ENCODE data around the gene MAPK8. TPM values are rescaled to one million over a fixed set of nuclear protein-coding genes. Genes with fewer than 3 reads are reported as not detected.

Gene MAPK8
- total and polyA plus RNA-seq, 4 experiments from 2014 or later = 13.3 to 49.9 (median 35.0) TPM

- no peak overlapping the region for H3K27ac ChIP-seq (ENCODE audit: low read depth, low read length)
- ChIA-PET POLR2A (ENCODE audit: partially characterized antibody) (no interaction called here), CTCF (ENCODE audit: partially characterized antibody) (no interaction called here)
- H3K36me3 ChIP-seq (ENCODE audit: insufficient read depth, low read length) = no peaks in the 10 kb centered on the region
- intact Hi-C loops (cut with micrococcal nuclease) = no loop called here
- Mint-ChIP-seq H3K4me1 (peaks cover 2 to 22% (median 11%) of the 10 kb centered on the region in 4 donors), H3K27me3 (peaks cover 17 to 23% of the 10 kb centered on the region in 2 donors), H3K27ac (no peak overlapping the region), H3K9me3 (peaks cover 0 to 27% (median 20%) of the 10 kb centered on the region in 8 donors), H3K4me3 (no peak overlapping the region), H3K36me3 (peaks cover 0 to 6% of the 10 kb centered on the region in 2 donors)
- H3K9me3 ChIP-seq (ENCODE audit: control insufficient read depth in 1 of 2, low read length in 2 of 2) = no peaks in the 10 kb centered on the region
- no peak for DNase-seq
- H3K4me3 ChIP-seq (ENCODE audit: low read length in 2 of 2) = no peak overlapping the region
- no peaks in the 10 kb centered on the region for H3K27me3 ChIP-seq (ENCODE audit: insufficient read depth, low read length)
- no peaks in the 10 kb centered on the region for H3K4me1 ChIP-seq (ENCODE audit: insufficient read depth, low read length)
Measured at GRCh38 chr10:48285710-48286109, 20.8 kb upstream of the MAPK8 start.

GRCh38 chr10:48286356-48286755 lies 20.1 kb upstream of the MAPK8 start:
- H3K4me1 Mint-ChIP-seq = peaks cover 2 to 22% (median 11%) of the 10 kb centered on the region in 4 donors
- no peaks in the 10 kb centered on the region for H3K36me3 ChIP-seq (ENCODE audit: insufficient read depth, low read length)
- no peak overlapping the region for H3K27ac ChIP-seq (ENCODE audit: low read depth, low read length)
- H3K27me3 ChIP-seq (ENCODE audit: insufficient read depth, low read length) = no peaks in the 10 kb centered on the region
- H3K4me3 ChIP-seq (ENCODE audit: low read length in 2 of 2) = no peak overlapping the region
- peaks cover 17 to 21% of the 10 kb centered on the region in 2 donors for H3K27me3 Mint-ChIP-seq
- DNase-seq = no peak
- H3K27ac Mint-ChIP-seq = no peak overlapping the region
- CTCF ChIA-PET (ENCODE audit: partially characterized antibody) = no interaction called here
- H3K4me1 ChIP-seq (ENCODE audit: insufficient read depth, low read length) = no peaks in the 10 kb centered on the region
- intact Hi-C loops (cut with micrococcal nuclease) = no loop called here
- H3K9me3 Mint-ChIP-seq = peaks cover 0 to 21% (median 14%) of the 10 kb centered on the region in 8 donors
- POLR2A ChIA-PET (ENCODE audit: partially characterized antibody) = no interaction called here
- H3K9me3 ChIP-seq (ENCODE audit: control insufficient read depth in 1 of 2, low read length in 2 of 2) = no peaks in the 10 kb centered on the region
- no peak overlapping the region for H3K4me3 Mint-ChIP-seq
- peaks cover 0 to 2% of the 10 kb centered on the region in 2 donors for H3K36me3 Mint-ChIP-seq

GRCh38 chr10:48287417-48288391 lies 18.8 kb upstream of the MAPK8 start:
- intact Hi-C loops (cut with micrococcal nuclease) = no loop called here
- H3K27ac ChIP-seq (ENCODE audit: low read depth, low read length) = no peak overlapping the region

GRCh38 chr10:48288661-48289060 lies 17.8 kb upstream of the MAPK8 start:
- intact Hi-C loops (cut with micrococcal nuclease) = no loop called here
- no peaks in the 10 kb centered on the region for H3K36me3 ChIP-seq (ENCODE audit: insufficient read depth, low read length)

More at GRCh38 chr10:48287417-48288391, 18.8 kb upstream of the MAPK8 start:
- no peaks in the 10 kb centered on the region for H3K4me1 ChIP-seq (ENCODE audit: insufficient read depth, low read length)
- H3K9me3 ChIP-seq (ENCODE audit: control insufficient read depth in 1 of 2, low read length in 2 of 2) = no peaks in the 10 kb centered on the region
- POLR2A ChIA-PET (ENCODE audit: partially characterized antibody) = no interaction called here
- no peak overlapping the region for H3K4me3 ChIP-seq (ENCODE audit: low read length in 2 of 2)
- peaks cover 2 to 22% (median 11%) of the 10 kb centered on the region in 4 donors for H3K4me1 Mint-ChIP-seq
- no peaks in the 10 kb centered on the region for H3K36me3 ChIP-seq (ENCODE audit: insufficient read depth, low read length)
- peak overlapping the region in 1 of 7 donors; percentile 77 for H3K27ac Mint-ChIP-seq
- H3K9me3 Mint-ChIP-seq = peaks cover 0 to 16% (median 8%) of the 10 kb centered on the region in 8 donors
- no peak overlapping the region for H3K4me3 Mint-ChIP-seq
- H3K27me3 Mint-ChIP-seq = peaks cover 15 to 21% of the 10 kb centered on the region in 2 donors
- CTCF ChIA-PET (ENCODE audit: partially characterized antibody) = interaction anchor here (1.4 kb wide), 1 partner anchor 22 kb away, joined by 3 read pairs; no protein-coding TSS in a partner anchor
- H3K27me3 ChIP-seq (ENCODE audit: insufficient read depth, low read length) = no peaks in the 10 kb centered on the region
- H3K36me3 Mint-ChIP-seq = no peaks in the 10 kb centered on the region
- no peak for DNase-seq

GRCh38 chr10:48289501-48290238 lies 16.8 kb upstream of the MAPK8 start:
- peak overlapping the region in 2 of 8 donors; percentile 7 to 20 for H3K4me3 Mint-ChIP-seq
- H3K36me3 Mint-ChIP-seq = no peaks in the 10 kb centered on the region
- Histone ChIP-seq H3K27ac (ENCODE audit: low read depth, low read length) (no peak overlapping the region), H3K4me1 (ENCODE audit: insufficient read depth, low read length) (no peaks in the 10 kb centered on the region), H3K27me3 (ENCODE audit: insufficient read depth, low read length) (no peaks in the 10 kb centered on the region), H3K4me3 (ENCODE audit: low read length in 2 of 2) (no peak overlapping the region), H3K36me3 (ENCODE audit: insufficient read depth, low read length) (no peaks in the 10 kb centered on the region), H3K9me3 (ENCODE audit: control insufficient read depth in 1 of 2, low read length in 2 of 2) (no peaks in the 10 kb centered on the region)
- ChIA-PET POLR2A (ENCODE audit: partially characterized antibody) (no interaction called here), CTCF (ENCODE audit: partially characterized antibody) (interaction anchor here (1.6 to 2.0 kb wide), 2 partner anchors 11 to 14 kb away, joined by 4 to 9 read pairs; no protein-coding TSS in a partner anchor)
- peaks cover 0 to 6% (median 4%) of the 10 kb centered on the region in 8 donors for H3K9me3 Mint-ChIP-seq
- intact Hi-C loops (cut with micrococcal nuclease) = no loop called here
- H3K27me3 Mint-ChIP-seq = peaks cover 10 to 21% of the 10 kb centered on the region in 2 donors
- DNase-seq = peak in 3 of 5 donors; percentile 22 to 27 (median 24)
- H3K4me1 Mint-ChIP-seq = peaks cover 2 to 22% (median 11%) of the 10 kb centered on the region in 4 donors
- peak overlapping the region in 1 of 7 donors; percentile 28 for H3K27ac Mint-ChIP-seq

More at GRCh38 chr10:48288661-48289060, 17.8 kb upstream of the MAPK8 start:
- H3K4me1 ChIP-seq (ENCODE audit: insufficient read depth, low read length) = no peaks in the 10 kb centered on the region
- Mint-ChIP-seq H3K9me3 (peaks cover 0 to 12% (median 7%) of the 10 kb centered on the region in 8 donors), H3K27ac (no peak overlapping the region), H3K36me3 (no peaks in the 10 kb centered on the region), H3K27me3 (peaks cover 14 to 21% of the 10 kb centered on the region in 2 donors), H3K4me3 (no peak overlapping the region), H3K4me1 (peaks cover 2 to 22% (median 11%) of the 10 kb centered on the region in 4 donors)
- DNase-seq = no peak
- no peak overlapping the region for H3K27ac ChIP-seq (ENCODE audit: low read depth, low read length)
- POLR2A ChIA-PET (ENCODE audit: partially characterized antibody) = no interaction called here
- CTCF ChIA-PET (ENCODE audit: partially characterized antibody) = interaction anchor here (1.4 kb wide), 1 partner anchor 21 kb away, joined by 3 read pairs; no protein-coding TSS in a partner anchor
- H3K27me3 ChIP-seq (ENCODE audit: insufficient read depth, low read length) = no peaks in the 10 kb centered on the region
- H3K9me3 ChIP-seq (ENCODE audit: control insufficient read depth in 1 of 2, low read length in 2 of 2) = no peaks in the 10 kb centered on the region
- H3K4me3 ChIP-seq (ENCODE audit: low read length in 2 of 2) = no peak overlapping the region

- no peak overlapping the region for H3K4me3 ChIP-seq (ENCODE audit: low read length in 2 of 2)
- H3K36me3 ChIP-seq (ENCODE audit: insufficient read depth, low read length) = no peaks in the 10 kb centered on the region
- H3K4me1 ChIP-seq (ENCODE audit: insufficient read depth, low read length) = no peaks in the 10 kb centered on the region
- ChIA-PET CTCF (ENCODE audit: partially characterized antibody) (interaction anchor here (1.6 to 2.0 kb wide), 2 partner anchors 10 to 14 kb away, joined by 4 to 9 read pairs; no protein-coding TSS in a partner anchor), POLR2A (ENCODE audit: partially characterized antibody) (no interaction called here)
- no peak overlapping the region for H3K4me3 Mint-ChIP-seq
- peaks cover 0 to 5% (median 0%) of the 10 kb centered on the region in 8 donors for H3K9me3 Mint-ChIP-seq
- H3K27ac Mint-ChIP-seq = no peak overlapping the region
- no peak overlapping the region for H3K27ac ChIP-seq (ENCODE audit: low read depth, low read length)
- peaks cover 6 to 16% of the 10 kb centered on the region in 2 donors for H3K27me3 Mint-ChIP-seq
- no peaks in the 10 kb centered on the region for H3K27me3 ChIP-seq (ENCODE audit: insufficient read depth, low read length)
- peaks cover 2 to 22% (median 11%) of the 10 kb centered on the region in 4 donors for H3K4me1 Mint-ChIP-seq
- intact Hi-C loops (cut with micrococcal nuclease) = no loop called here
- DNase-seq = no peak
- H3K9me3 ChIP-seq (ENCODE audit: control insufficient read depth in 1 of 2, low read length in 2 of 2) = no peaks in the 10 kb centered on the region
- H3K36me3 Mint-ChIP-seq = no peaks in the 10 kb centered on the region
Measured at GRCh38 chr10:48290286-48290685, 16.2 kb upstream of the MAPK8 start.

Data from CD4-positive, alpha-beta memory T cell (primary cell).